Muscle layer of duodenum (tissue), 2 donors: ENCODE data around the gene PLA2G3.
A peak's percentile ranks its signal among the peaks of the same experiment; 100 is the strongest.

ENCODE experiments used
- H3K27ac ChIP-seq: one replicate; pipeline ENCODE4 v1.7.0; 2013; ENCODE audit warnings: mild to moderate bottlenecking, low read length
- H3K27me3 ChIP-seq: one replicate; pipeline ENCODE4 v1.7.0; 2013; ENCODE audit warnings: low read depth, mild to moderate bottlenecking, control low read depth, low read length
- H3K36me3 ChIP-seq, 2 donors: one replicate each; pipeline ENCODE4 v1.7.0; 2013; ENCODE audit warnings: low read length in 2 of 2, control low read depth in 1 of 2, mild to moderate bottlenecking in 1 of 2; ENCODE audit not compliant: insufficient read depth in 2 of 2, control insufficient read depth in 1 of 2
- H3K4me1 ChIP-seq, 2 donors: one replicate each; pipeline ENCODE4 v1.7.0; 2013; ENCODE audit warnings: low read length in 2 of 2, mild to moderate bottlenecking in 2 of 2, control low read depth in 1 of 2, moderate library complexity in 1 of 2; ENCODE audit not compliant: insufficient read depth in 2 of 2, control insufficient read depth in 1 of 2
- H3K4me3 ChIP-seq, 2 donors: one replicate each; pipeline ENCODE4 v1.7.0; 2013; ENCODE audit warnings: low read length in 2 of 2, low read depth in 1 of 2, mild to moderate bottlenecking in 1 of 2
- H3K9me3 ChIP-seq, 2 donors: one replicate each; pipeline ENCODE4 v1.7.0; 2013; ENCODE audit warnings: low read length in 2 of 2, control low read depth in 1 of 2, mild to moderate bottlenecking in 1 of 2; ENCODE audit not compliant: control insufficient read depth in 1 of 2
- donor health status: healthy.

The PLA2G3 gene

DNA sequence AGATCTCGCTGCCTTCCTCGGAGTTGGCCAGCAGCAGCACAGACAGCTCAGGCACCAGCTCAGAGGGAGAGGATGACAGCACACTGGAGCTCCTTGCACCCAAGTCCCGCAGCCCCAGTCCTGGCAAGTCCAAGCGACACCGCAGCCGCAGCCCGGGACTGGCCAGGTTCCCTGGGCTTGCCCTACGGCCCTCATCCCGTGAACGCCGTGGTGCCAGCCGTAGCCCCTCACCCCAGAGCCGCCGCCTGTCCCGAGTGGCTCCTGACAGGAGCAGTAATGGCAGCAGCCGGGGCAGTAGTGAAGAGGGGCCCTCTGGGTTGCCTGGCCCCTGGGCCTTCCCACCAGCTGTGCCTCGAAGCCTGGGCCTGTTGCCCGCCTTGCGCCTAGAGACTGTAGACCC lies 6.4 kb downstream of the PLA2G3 start:
- peaks cover 0 to 3% of the 10 kb centered on the region in 2 donors for H3K36me3 ChIP-seq

GRCh38 chr22:31130873-31131272 lies 9.4 kb downstream of the PLA2G3 start:
- no peak overlapping the region for H3K4me3 ChIP-seq
- H3K4me1 ChIP-seq, result no peaks in the 10 kb centered on the region
- H3K27ac ChIP-seq, result no peak overlapping the region
- no peaks in the 10 kb centered on the region for H3K27me3 ChIP-seq
- H3K9me3 ChIP-seq, result no peaks in the 10 kb centered on the region
- H3K36me3 ChIP-seq, result peaks cover 0 to 3% of the 10 kb centered on the region in 2 donors

More for the DNA sequence above, 6.4 kb downstream of the PLA2G3 start:
- Histone ChIP-seq H3K27me3 (no peaks in the 10 kb centered on the region), H3K27ac (no peak overlapping the region), H3K9me3 (no peaks in the 10 kb centered on the region), H3K4me3 (no peak overlapping the region), H3K4me1 (no peaks in the 10 kb centered on the region)

DNA sequence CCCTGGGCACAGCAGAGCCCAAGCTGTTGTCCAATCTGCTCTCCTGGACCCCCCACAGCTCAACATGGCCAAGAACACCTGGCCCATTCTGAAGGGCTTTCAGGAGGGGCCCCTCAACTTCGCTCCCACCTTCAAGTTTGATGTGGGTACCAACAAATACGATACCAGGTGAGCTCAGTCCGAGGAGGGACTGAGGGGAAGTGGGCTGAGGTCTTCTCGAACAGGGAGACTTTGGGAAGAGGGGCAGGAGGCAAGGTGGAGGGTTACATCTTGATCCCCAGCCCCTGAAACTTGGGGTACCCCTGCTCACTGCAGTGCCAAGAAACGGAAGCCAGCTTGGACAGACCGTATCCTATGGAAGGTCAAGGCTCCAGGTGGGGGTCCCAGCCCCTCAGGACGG lies 12.2 kb downstream of the PLA2G3 start:
- peaks cover 0 to 3% of the 10 kb centered on the region in 2 donors for H3K36me3 ChIP-seq
- H3K4me3 ChIP-seq, result no peak overlapping the region
- no peaks in the 10 kb centered on the region for H3K27me3 ChIP-seq
- no peak overlapping the region for H3K27ac ChIP-seq
- no peaks in the 10 kb centered on the region for H3K9me3 ChIP-seq
- H3K4me1 ChIP-seq, result peaks cover 0 to 3% of the 10 kb centered on the region in 2 donors

GRCh38 chr22:31127181-31127772 lies 13.0 kb downstream of the PLA2G3 start:
- H3K36me3 ChIP-seq, result peaks cover 0 to 3% of the 10 kb centered on the region in 2 donors
- no peak overlapping the region for H3K27ac ChIP-seq
- H3K4me1 ChIP-seq, result peaks cover 0 to 9% of the 10 kb centered on the region in 2 donors
- no peak overlapping the region for H3K4me3 ChIP-seq
- H3K27me3 ChIP-seq, result no peaks in the 10 kb centered on the region
- H3K9me3 ChIP-seq, result no peaks in the 10 kb centered on the region

DNA sequence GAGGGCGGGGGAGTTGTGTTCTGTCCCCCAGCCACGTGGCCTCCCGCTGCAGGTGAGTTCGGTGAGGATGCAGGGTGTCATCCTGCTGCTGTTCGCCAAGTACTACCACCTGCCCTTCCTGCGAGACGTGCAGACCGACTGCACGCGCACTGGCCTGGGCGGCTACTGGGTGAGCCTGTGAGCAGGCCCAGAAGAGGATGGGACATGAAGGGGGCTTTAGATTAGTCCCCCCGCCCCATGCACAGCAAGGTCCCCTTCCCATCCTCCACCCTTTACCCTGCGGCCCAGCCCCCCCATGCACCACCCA lies 13.5 kb downstream of the PLA2G3 start:
- no peak overlapping the region for H3K27ac ChIP-seq
- no peak overlapping the region for H3K4me3 ChIP-seq
- no peaks in the 10 kb centered on the region for H3K27me3 ChIP-seq
- H3K36me3 ChIP-seq, result peaks cover 0 to 3% of the 10 kb centered on the region in 2 donors
- H3K4me1 ChIP-seq, result peaks cover 0 to 13% of the 10 kb centered on the region in 2 donors
- H3K9me3 ChIP-seq, result no peaks in the 10 kb centered on the region

- no peak overlapping the region for H3K27ac ChIP-seq
- H3K4me1 ChIP-seq, result peaks cover 0 to 13% of the 10 kb centered on the region in 2 donors
- H3K9me3 ChIP-seq, result no peaks in the 10 kb centered on the region
- no peak overlapping the region for H3K4me3 ChIP-seq
- H3K27me3 ChIP-seq, result no peaks in the 10 kb centered on the region
- H3K36me3 ChIP-seq, result peaks cover 0 to 3% of the 10 kb centered on the region in 2 donors
Observed at GRCh38 chr22:31126128-31126868, 14.0 kb downstream of the PLA2G3 start.

- H3K4me1 ChIP-seq, result peaks cover 0 to 13% of the 10 kb centered on the region in 2 donors
- H3K4me3 ChIP-seq, result no peak overlapping the region
- no peaks in the 10 kb centered on the region for H3K36me3 ChIP-seq
- H3K27me3 ChIP-seq, result no peaks in the 10 kb centered on the region
- H3K9me3 ChIP-seq, result no peaks in the 10 kb centered on the region
- no peak overlapping the region for H3K27ac ChIP-seq
Observed at GRCh38 chr22:31125521-31126117, 14.7 kb downstream of the PLA2G3 start.

DNA sequence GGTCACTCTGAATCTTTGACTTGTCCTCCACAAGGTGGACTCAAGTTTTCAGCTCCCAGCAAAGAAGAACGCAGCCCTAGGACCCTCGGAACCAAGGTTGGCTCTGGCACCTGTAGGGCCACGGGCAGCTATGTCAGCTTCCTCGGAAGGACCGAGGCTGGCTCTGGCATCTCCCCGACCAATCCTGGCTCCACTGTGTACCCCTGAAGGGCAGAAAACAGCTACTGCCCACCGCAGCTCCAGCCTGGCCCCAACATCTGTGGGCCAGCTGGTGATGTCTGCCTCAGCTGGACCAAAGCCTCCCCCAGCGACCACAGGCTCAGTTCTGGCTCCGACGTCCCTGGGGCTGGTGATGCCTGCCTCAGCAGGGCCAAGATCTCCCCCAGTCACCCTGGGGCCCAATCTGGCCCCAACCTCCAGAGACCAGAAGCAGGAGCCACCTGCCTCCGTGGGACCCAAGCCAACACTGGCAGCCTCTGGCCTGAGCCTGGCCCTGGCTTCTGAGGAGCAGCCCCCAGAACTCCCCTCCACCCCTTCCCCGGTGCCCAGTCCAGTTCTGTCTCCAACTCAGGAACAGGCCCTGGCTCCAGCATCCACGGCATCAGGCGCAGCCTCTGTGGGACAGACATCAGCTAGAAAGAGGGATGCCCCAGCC lies 15.4 kb downstream of the PLA2G3 start:
- H3K9me3 ChIP-seq, result no peaks in the 10 kb centered on the region
- H3K4me3 ChIP-seq, result no peak overlapping the region
- H3K27ac ChIP-seq, result no peak overlapping the region
- H3K4me1 ChIP-seq, result peaks cover 0 to 13% of the 10 kb centered on the region in 2 donors
- H3K36me3 ChIP-seq, result no peaks in the 10 kb centered on the region
- no peaks in the 10 kb centered on the region for H3K27me3 ChIP-seq

DNA sequence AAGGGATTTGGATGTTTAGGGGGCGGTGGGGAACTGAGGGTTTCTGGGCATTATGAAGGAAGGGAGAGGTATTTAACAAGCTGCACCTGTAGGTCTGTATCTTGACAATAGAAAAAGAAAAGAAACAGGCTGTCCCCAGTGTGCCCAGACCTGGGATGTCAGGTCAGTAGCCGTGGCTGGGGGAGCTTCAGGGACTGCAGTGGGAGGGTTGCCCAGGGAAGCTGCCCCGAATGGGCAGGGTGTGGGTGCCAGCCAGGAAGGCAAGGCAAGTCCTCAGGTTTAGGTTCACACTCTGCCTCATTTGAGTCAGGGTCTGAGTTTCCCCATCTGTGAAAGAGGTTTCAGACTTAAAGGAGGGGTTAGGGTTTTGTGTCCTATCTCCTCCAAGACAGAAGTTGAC lies 16.0 kb downstream of the PLA2G3 start:
- H3K4me3 ChIP-seq, result no peak overlapping the region

GRCh38 chr22:31123292-31123602 lies 17.1 kb downstream of the PLA2G3 start:
- Histone ChIP-seq H3K27ac (peak overlapping the region; percentile 56), H3K4me3 (peak overlapping the region; percentile 61 to 65), H3K9me3 (no peaks in the 10 kb centered on the region), H3K4me1 (peaks cover 0 to 13% of the 10 kb centered on the region in 2 donors), H3K27me3 (no peaks in the 10 kb centered on the region), H3K36me3 (no peaks in the 10 kb centered on the region)

More for the DNA sequence above, 16.0 kb downstream of the PLA2G3 start:
- H3K36me3 ChIP-seq, result no peaks in the 10 kb centered on the region
- peaks cover 0 to 13% of the 10 kb centered on the region in 2 donors for H3K4me1 ChIP-seq
- H3K27ac ChIP-seq, result no peak overlapping the region
- H3K27me3 ChIP-seq, result no peaks in the 10 kb centered on the region
- H3K9me3 ChIP-seq, result no peaks in the 10 kb centered on the region

DNA sequence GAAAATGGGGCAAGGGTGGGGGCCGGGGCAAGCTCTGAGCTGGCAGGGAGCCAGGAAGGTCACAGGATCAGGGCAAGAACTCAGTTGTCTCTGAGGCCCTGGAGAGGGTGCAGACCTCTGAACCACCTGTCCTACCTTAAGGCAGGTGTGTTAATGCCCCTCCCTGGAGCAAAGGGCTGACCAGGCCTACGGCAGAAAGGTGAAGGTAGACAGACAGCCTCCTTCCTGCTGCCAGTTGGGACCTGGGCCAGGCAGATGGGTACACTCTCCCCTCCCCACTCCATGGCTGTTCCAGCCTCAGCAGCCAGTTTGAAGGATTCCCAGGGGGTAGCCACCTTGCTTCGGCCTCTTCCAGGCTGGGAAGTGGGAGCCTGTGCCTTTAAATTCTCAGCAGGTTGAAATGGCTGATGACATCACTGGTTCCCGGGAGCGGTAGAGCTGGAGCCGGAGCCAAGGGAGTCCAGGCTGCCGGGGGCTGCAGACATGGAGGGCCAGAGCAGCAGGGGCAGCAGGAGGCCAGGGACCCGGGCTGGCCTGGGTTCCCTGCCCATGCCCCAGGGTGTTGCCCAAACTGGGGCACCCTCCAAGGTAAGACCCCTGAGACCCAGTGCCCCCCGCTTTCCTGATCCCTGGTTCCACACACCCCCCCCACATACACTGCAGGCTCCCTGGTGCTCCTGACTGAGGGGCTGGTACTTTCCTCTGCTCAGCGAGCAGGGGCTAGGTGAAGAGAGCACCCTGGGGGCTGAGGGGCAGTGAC lies 17.6 kb downstream of the PLA2G3 start, which contains the start of gene INPP5J:
Gene INPP5J, plus strand, starts transcription at position 435 of the 760 bp plus-strand sequence. Its CDS starts 49 bp downstream, at position 484.
- Histone ChIP-seq H3K36me3 (no peaks in the 10 kb centered on the region), H3K27ac (peak within 1 kb of the TSS; percentile 56), H3K4me3 (peak within 1 kb of the TSS; percentile 61 to 65), H3K9me3 (no peaks in the 10 kb centered on the region), H3K27me3 (no peaks in the 10 kb centered on the region), H3K4me1 (peaks cover 0 to 13% of the 10 kb centered on the region in 2 donors)
